Stimulated activated effector memory CD8-positive, alpha-beta T cell treated with anti-CD3 and anti-CD28 coated beads, Interleukin-12 subunit alpha, Interleukin-12 subunit beta, amount 100 ng/mL, for 72 hours (primary cell): ENCODE measurements around the gene REEP1.

ENCODE experiments used
- ATAC-seq: fragments of 150-1000 bp; cut with Tn5 transposase; 2 replicates; pipeline ENCODE4 v1.10.0; 2021
- DNase-seq, 2 donors: peaks; one replicate each; pipeline ENCODE4 v3.0.0; 2021 to 2022; ENCODE audit warnings: low spot score in 2 of 2
- H3K27ac Mint-ChIP-seq: one replicate; pipeline ENCODE4 v1.8.0; 2022; ENCODE audit warnings: mild to moderate bottlenecking, mixed read lengths
- H3K36me3 Mint-ChIP-seq: one replicate; pipeline ENCODE4 v1.8.0; 2022; ENCODE audit warnings: mild to moderate bottlenecking, mixed read lengths
- H3K4me1 Mint-ChIP-seq: one replicate; pipeline ENCODE4 v1.8.0; 2022; ENCODE audit warnings: mixed read lengths
- H3K4me3 Mint-ChIP-seq: one replicate; pipeline ENCODE4 v1.8.0; 2022; ENCODE audit warnings: mild to moderate bottlenecking, mixed read lengths
- H3K9me3 Mint-ChIP-seq: one replicate; pipeline ENCODE4 v1.8.0; 2022; ENCODE audit warnings: mixed read lengths

Gene REEP1, protein sequence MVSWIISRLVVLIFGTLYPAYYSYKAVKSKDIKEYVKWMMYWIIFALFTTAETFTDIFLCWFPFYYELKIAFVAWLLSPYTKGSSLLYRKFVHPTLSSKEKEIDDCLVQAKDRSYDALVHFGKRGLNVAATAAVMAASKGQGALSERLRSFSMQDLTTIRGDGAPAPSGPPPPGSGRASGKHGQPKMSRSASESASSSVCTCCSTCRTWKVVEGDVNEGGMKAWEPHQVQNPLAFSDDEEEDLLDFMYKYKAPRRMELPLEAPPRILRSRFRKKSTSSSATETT

DNA sequence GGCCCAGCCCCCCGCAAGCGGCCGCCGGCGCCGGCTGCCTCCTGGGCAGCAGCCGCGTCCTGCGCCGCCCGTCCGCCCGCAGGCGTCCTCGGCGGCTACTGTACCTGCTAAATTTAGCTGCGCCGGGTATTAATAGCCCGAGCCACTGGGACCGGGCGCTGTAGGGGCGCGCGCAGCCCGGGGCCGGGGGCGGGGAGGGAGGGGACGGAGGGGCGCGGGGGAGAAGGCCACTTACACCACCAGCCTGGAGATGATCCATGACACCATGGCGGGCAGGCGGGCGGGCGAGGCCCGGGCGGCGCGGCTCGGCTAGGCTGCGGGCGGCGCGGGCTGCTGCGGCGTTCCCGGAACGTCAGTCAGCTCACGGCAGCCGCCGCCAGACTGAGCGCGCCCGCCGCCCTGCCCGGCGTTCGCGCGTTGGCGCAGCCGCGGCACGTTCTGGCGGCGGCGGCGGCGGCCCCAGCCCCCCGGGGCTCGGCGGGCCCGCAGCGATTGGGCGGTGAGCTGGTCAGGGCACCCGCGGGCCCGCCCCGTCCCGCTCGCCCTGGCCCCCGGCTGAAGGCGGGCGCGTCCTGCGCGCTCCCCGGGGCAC is at the start of gene REEP1:
Gene REEP1, minus strand, starts transcription at position 383 of the 592 bp plus-strand sequence. Its CDS starts 116 bp downstream, at position 267.
- Mint-ChIP-seq H3K9me3 (peaks cover 9% of the 10 kb centered on the region), H3K27ac (no peak within 1 kb of the TSS), H3K4me1 (peaks cover 17% of the 10 kb centered on the region), H3K36me3 (no peaks in the 10 kb centered on the region), H3K4me3 (peak within 1 kb of the TSS; percentile 62)
- ATAC-seq = peak; percentile 66
- no peak for DNase-seq

DNA sequence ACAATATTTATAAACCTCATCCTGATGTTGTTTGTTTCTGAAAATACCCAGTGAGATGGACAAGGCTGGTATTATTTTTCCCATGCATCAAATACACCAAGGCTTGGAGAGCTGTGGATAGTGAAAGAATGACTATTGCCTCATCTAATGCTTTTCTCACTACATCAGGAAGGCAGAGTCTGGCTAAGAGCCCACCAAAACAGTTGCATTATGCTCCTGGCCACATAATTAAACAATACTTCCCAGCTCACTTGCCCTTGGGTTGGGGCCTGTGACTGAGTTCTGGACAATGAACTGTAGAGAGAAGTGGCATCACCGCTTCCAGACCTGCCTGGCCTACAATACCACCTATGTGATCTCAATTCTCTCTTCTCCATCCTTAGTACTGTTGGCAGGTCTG is 46.4 kb upstream of the REEP1 start:
- no peak for ATAC-seq
- Mint-ChIP-seq H3K27ac (no peak overlapping the region), H3K4me3 (no peak overlapping the region), H3K36me3 (no peaks in the 10 kb centered on the region), H3K9me3 (no peaks in the 10 kb centered on the region), H3K4me1 (no peaks in the 10 kb centered on the region)
- no peak for DNase-seq

DNA sequence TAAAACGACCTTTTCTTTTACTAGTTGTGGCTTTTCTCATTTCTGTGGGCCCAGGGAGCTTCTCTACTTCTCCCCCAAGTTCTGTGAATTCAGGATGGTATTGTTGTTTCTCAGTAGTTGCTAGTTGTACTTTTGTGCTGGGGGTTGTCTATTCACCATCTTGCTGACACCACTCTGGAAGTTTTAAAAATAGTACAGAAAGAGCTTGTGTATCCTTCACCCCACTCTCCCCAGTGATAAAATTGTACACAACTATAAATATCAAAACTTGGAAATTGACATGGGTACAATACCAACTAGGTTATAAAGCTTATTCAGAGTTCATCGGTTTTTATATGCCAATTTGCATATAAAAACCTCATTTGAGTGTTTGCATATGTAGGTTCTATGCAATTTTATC is 45.3 kb upstream of the REEP1 start:
- no peak overlapping the region for H3K4me3 Mint-ChIP-seq
- no peak for ATAC-seq
- no peak overlapping the region for H3K27ac Mint-ChIP-seq
- DNase-seq = no peak
- peaks cover 2% of the 10 kb centered on the region for H3K9me3 Mint-ChIP-seq
- no peaks in the 10 kb centered on the region for H3K36me3 Mint-ChIP-seq
- H3K4me1 Mint-ChIP-seq = peaks cover 5% of the 10 kb centered on the region

DNA sequence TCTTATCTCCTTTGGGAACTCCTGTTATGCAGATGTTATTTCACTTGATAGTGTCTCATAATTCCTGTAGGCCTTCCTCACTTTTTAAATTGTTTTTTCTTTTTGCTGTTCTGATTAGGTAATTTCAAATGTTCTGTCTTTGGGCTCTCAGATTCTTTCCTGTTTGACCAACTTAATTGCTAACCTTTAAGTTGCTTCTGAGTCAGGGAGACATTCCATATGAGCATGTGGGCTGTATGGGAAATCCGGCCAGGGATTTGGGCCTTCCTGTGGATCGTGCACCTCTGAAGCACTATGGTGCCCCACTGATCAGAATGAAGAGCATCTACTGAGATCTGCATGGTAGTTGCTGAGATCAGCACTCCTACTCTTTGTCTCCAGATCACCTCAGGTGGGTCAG is 44.7 kb upstream of the REEP1 start:
- no peak overlapping the region for H3K27ac Mint-ChIP-seq
- H3K36me3 Mint-ChIP-seq = no peaks in the 10 kb centered on the region
- peaks cover 5% of the 10 kb centered on the region for H3K4me1 Mint-ChIP-seq

DNA sequence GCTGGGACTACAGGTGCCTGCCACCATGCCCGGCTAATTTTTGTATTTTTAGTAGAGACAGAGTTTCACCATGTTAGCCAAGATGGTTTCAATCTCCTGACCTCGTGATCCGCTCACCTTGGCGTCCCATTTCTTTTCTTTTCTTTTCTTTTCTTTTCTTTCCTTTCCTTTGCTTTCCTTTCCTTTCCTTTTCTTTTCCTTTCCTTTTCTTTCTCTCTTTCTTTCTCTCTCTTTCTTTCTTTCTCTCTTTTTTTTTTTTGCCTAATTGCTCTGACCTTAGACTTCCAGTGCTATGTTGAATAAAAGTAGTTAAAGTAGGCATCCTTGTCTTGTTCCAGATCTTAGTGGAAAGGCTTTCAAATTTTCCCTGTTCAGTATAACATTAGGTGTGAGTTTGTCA is 41.0 kb upstream of the REEP1 start:
- no peak for DNase-seq
- H3K4me1 Mint-ChIP-seq = peaks cover 5% of the 10 kb centered on the region
- H3K36me3 Mint-ChIP-seq = no peaks in the 10 kb centered on the region
- peaks cover 2% of the 10 kb centered on the region for H3K9me3 Mint-ChIP-seq
- no peak overlapping the region for H3K27ac Mint-ChIP-seq
- ATAC-seq = no peak
- no peak overlapping the region for H3K4me3 Mint-ChIP-seq

More for the DNA sequence above, 44.7 kb upstream of the REEP1 start:
- Mint-ChIP-seq H3K9me3 (peaks cover 2% of the 10 kb centered on the region), H3K4me3 (no peak overlapping the region)
- DNase-seq (no peak), ATAC-seq (no peak)

DNA sequence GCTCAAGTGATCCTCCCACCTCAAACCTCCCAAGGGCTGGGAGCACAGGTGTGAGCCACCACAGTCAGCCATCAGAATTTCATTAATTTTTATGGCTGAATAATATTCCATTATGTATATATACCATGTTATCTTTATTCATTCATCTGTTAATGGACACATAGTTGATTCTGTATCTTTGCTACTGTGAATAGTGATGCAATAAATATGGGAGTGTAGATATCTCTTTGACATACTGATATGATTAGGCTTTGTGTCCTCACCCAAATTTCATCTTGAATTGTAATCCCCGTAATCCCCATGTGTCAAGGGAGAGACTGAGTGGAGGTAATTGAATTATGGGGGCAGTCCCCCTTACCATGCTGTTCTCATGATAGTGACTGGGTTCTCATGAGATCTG is 38.2 kb upstream of the REEP1 start:
- DNase-seq (no peak), ATAC-seq (no peak)
- peaks cover 2% of the 10 kb centered on the region for H3K9me3 Mint-ChIP-seq
- H3K36me3 Mint-ChIP-seq = no peaks in the 10 kb centered on the region
- H3K27ac Mint-ChIP-seq = no peak overlapping the region
- peaks cover 5% of the 10 kb centered on the region for H3K4me1 Mint-ChIP-seq
- H3K4me3 Mint-ChIP-seq = no peak overlapping the region

DNA sequence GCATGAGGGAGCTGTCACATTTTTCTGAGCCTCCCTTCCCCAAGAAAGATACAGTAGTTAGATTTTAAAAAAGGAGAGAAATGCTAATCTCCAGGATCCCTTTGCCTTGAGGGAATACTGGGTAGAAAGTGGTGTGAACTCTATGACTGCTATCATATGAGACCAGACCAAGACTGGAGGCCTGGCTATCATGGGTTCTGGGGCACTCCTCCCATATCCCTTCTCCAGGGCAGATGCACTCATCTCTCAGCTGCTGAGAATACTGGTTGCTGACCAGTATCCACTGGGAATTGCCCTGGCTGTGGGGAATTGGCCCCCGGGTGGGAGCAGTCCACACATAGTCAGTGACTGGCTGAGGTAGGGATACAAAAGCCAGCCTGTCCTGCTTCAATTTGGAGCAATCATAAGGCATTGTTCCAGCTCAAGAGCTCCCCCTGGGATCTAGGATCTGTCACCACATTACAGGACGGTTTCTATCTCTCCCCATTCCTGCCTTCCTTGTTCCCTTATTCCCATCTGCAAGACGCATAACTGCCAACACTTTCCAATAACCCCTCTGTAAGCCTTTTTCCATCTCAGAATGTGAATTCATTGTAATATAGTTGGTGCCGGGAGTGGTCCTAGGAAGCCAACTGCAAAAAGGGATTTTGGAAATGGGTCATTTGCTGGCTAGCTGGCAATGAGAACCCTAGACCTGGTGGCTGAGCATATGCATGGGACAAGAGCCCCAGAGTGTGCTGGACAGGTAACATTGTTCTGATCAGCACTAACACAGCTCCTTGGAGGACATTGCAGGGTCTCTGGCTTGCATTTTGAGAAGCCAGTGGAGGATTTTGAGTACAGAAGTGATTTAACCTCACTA is 35.4 kb upstream of the REEP1 start:
- ATAC-seq (peak; percentile 36), DNase-seq (no peak)
- Mint-ChIP-seq H3K9me3 (peaks cover 4% of the 10 kb centered on the region), H3K27ac (no peak overlapping the region), H3K4me3 (no peak overlapping the region), H3K36me3 (no peaks in the 10 kb centered on the region), H3K4me1 (peaks cover 8% of the 10 kb centered on the region)

DNA sequence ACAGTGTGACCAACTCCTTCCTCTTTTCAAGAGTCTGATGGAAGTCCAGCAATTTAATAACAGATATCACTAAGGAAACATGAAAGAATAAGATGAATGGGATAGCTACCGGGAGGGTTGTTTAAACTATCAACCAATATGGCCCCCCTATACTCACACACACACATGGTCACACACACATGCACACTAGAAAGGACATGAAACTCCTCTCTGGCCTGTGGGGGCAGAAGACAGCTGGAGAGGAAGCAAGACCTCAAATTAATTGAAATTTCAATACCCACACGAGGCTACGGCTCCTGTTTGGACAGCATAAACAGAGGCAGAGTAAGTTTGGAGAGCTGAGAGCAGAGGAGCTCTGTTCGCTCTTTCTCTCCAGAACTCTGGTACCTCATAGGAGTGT is 34.7 kb upstream of the REEP1 start:
- DNase-seq (no peak), ATAC-seq (no peak)
- no peak overlapping the region for H3K4me3 Mint-ChIP-seq
- no peak overlapping the region for H3K27ac Mint-ChIP-seq
- H3K9me3 Mint-ChIP-seq = peaks cover 4% of the 10 kb centered on the region
- peaks cover 11% of the 10 kb centered on the region for H3K4me1 Mint-ChIP-seq
- no peaks in the 10 kb centered on the region for H3K36me3 Mint-ChIP-seq

DNA sequence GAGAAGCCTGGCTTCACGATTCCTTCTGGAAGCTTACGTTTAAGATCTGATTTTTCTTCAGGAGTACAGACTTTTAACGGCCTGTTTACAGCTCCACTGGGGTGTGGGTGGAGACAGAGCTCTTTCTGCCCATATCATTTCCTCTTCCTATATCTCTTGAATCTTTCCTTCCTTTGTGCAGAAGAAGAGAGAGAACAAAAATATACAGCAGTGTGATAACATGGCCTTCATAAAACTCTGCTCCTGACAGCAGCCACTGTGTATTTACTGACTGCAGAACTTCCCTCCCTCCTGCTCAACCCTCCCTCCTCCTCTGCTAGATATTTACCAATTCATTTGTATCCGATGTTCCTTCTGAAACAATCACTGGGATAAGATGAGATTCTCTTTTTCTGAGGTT is 34.1 kb upstream of the REEP1 start:
- peaks cover 4% of the 10 kb centered on the region for H3K9me3 Mint-ChIP-seq
- H3K4me3 Mint-ChIP-seq = no peak overlapping the region
- peaks cover 11% of the 10 kb centered on the region for H3K4me1 Mint-ChIP-seq
- no peak for ATAC-seq
- H3K27ac Mint-ChIP-seq = peak overlapping the region; percentile 30
- no peak for DNase-seq
- H3K36me3 Mint-ChIP-seq = no peaks in the 10 kb centered on the region

DNA sequence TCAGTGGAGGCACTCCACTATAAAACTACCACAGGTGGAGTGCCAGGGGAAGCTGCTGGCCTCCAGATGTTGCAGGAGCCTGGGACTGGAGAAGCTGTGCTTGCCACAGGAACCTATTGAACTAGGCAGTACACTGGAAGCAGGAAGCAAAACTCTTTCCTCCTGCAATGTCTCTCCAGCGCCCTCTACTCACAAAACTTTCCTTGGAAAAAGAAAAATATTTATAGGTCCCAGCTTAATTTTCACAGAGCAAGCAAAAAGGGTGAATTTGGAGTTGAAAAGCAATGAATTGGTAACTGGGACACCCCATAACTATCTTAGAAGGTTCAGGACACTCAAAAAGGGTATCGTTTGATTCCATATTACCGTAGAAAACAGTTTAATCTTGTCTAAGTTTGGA is 33.2 kb upstream of the REEP1 start:
- Mint-ChIP-seq H3K27ac (no peak overlapping the region), H3K4me3 (no peak overlapping the region), H3K4me1 (peaks cover 11% of the 10 kb centered on the region), H3K9me3 (peaks cover 4% of the 10 kb centered on the region), H3K36me3 (no peaks in the 10 kb centered on the region)
- DNase-seq (no peak), ATAC-seq (no peak)

DNA sequence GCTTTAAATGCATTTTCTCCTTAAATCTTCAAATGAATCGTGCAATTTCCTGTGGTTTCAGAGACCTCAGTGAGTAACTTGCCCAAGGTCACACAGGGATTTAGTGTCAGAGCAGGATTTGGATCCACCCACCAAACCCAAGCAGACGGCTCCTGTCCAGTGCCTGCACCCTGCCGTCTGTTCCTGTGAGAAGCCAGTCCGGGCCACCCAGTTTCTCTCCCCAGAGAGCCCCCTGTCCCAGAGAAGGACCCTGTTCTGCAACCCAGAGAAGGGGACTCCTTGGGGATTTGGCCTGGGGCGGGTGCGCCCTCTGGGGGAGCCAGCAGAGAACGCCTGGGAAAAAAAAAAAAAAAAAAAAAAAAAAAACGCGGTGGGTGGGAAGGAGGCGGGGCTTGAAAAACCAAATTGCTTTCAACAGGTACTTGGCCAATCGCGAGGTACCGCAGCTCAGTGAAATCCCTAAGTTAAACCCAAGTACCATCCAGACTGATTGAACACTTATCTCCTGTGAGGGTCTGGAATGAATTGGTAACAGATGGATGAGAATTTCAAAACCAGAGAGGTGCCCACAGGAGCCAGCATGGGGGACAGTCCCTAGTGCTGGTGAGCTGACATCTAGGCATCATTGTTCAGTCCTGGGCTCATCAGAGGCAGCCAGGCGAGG is 30.9 kb upstream of the REEP1 start:
- peak overlapping the region; percentile 19 for H3K4me3 Mint-ChIP-seq
- H3K4me1 Mint-ChIP-seq = peaks cover 11% of the 10 kb centered on the region
- peaks cover 4% of the 10 kb centered on the region for H3K9me3 Mint-ChIP-seq
- DNase-seq (peak; percentile 5 to 59), ATAC-seq (peak; percentile 65)
- no peaks in the 10 kb centered on the region for H3K36me3 Mint-ChIP-seq
- no peak overlapping the region for H3K27ac Mint-ChIP-seq

DNA sequence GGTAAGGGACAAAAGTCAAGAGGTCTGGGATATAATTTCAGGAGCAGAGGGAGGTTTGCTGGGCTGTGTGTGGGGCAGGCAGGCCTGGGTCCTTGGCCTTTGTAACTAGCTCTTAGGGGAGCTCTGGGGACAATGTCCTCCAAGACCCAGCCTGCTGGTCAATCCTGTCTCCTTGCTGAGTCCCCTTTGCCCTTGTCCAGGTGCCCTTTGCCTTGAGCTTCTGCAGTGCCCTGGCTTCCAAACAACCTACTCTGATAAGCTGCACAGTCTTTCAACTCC is 30.0 kb upstream of the REEP1 start:
- no peak overlapping the region for H3K4me3 Mint-ChIP-seq
- ATAC-seq (no peak), DNase-seq (no peak)
- H3K36me3 Mint-ChIP-seq = no peaks in the 10 kb centered on the region
- H3K4me1 Mint-ChIP-seq = peaks cover 11% of the 10 kb centered on the region
- peaks cover 4% of the 10 kb centered on the region for H3K9me3 Mint-ChIP-seq
- no peak overlapping the region for H3K27ac Mint-ChIP-seq

DNA sequence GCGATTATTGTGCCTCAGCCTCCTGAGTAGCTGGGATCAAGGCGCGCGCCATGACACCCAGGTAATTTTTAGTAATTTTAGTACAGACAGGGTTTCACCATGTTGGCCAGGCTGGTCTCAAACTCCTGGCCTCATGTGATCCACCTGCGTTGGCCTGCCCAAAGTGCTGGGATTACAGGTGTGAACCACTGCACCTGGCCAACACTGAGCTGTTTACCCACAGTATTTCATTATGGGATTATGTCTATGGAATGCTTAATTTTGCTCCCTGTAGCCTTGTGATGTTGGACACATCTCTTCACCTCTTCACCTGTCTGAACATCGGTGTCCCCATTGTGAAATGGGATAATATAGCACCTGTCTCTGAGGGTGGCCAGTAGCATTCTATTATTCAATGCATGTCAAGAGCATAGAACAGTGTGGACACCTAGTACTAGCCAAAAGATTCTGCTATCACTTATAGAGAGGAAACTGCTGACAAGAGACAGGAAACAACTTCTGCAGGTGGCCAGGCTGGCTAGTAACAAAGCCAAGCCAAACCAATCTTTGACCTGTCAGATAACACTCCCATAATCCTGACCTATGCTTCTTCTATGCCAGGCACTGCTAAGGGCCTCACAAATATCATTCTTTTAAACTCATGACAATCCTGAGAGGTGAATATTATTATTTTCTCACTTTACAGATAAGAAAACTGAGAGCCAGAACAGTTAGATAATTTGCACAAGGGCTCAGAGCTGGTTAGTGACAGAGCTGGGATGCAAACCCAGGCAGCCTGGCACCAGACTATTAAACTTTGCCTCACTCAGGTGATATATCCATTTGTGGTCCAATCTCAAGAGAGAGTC is 29.4 kb upstream of the REEP1 start:
- Mint-ChIP-seq H3K36me3 (no peaks in the 10 kb centered on the region), H3K9me3 (peaks cover 4% of the 10 kb centered on the region), H3K4me1 (peaks cover 11% of the 10 kb centered on the region), H3K27ac (no peak overlapping the region), H3K4me3 (no peak overlapping the region)
- ATAC-seq (no peak), DNase-seq (no peak)

DNA sequence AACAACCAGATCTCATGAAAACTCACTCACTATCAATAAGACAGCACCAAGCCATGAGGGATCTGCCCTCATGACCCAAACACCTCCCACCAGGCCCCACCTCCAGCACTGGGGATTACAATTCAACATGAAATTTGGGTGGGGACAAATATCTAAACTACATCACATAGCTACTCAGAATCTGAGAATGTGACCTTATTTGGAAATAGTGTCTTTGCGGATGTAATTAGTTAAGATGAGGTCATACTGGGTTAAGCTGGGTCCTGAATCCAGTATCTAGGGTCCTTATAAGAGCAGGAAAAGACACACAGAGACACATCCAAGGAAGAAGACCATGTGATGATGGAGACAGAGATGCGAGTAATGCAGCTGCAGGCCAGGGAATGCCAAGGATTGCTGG is 27.5 kb upstream of the REEP1 start:
- no peak overlapping the region for H3K27ac Mint-ChIP-seq
- no peaks in the 10 kb centered on the region for H3K36me3 Mint-ChIP-seq
- H3K4me1 Mint-ChIP-seq = peaks cover 11% of the 10 kb centered on the region
- H3K9me3 Mint-ChIP-seq = peaks cover 4% of the 10 kb centered on the region
- no peak overlapping the region for H3K4me3 Mint-ChIP-seq
- DNase-seq (no peak), ATAC-seq (no peak)

DNA sequence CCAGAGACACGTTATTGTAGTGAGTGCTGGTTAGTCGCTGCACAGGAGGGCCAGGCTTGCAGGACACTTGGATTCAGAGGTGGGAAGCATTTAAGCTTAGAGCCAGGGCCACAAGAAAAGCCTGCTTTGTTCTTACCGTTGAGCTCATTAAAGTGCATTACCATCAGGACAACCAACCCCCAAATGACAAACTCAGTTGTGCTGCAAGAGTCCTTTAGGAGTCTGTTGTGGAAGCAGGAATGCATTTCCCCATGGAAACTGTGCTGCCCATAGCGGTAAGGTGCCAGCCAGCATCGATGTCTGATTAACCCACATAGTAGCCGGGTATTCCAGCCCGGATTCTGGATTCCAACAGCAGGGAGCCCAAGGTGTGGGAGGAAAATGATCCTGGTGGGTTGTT is 23.4 kb upstream of the REEP1 start:
- H3K36me3 Mint-ChIP-seq = no peaks in the 10 kb centered on the region
- ATAC-seq (no peak), DNase-seq (no peak)
- H3K4me1 Mint-ChIP-seq = peaks cover 7% of the 10 kb centered on the region
- no peak overlapping the region for H3K27ac Mint-ChIP-seq
- no peaks in the 10 kb centered on the region for H3K9me3 Mint-ChIP-seq
- H3K4me3 Mint-ChIP-seq = no peak overlapping the region
